ENCODE results near the gene ZFPM1. TPM values are rescaled to one million over a fixed set of nuclear protein-coding genes. Genes with fewer than 3 reads are reported as not detected.

Gene ZFPM1
- total RNA-seq, 1 donor from 2014 or later, result 21.7 TPM

DNA sequence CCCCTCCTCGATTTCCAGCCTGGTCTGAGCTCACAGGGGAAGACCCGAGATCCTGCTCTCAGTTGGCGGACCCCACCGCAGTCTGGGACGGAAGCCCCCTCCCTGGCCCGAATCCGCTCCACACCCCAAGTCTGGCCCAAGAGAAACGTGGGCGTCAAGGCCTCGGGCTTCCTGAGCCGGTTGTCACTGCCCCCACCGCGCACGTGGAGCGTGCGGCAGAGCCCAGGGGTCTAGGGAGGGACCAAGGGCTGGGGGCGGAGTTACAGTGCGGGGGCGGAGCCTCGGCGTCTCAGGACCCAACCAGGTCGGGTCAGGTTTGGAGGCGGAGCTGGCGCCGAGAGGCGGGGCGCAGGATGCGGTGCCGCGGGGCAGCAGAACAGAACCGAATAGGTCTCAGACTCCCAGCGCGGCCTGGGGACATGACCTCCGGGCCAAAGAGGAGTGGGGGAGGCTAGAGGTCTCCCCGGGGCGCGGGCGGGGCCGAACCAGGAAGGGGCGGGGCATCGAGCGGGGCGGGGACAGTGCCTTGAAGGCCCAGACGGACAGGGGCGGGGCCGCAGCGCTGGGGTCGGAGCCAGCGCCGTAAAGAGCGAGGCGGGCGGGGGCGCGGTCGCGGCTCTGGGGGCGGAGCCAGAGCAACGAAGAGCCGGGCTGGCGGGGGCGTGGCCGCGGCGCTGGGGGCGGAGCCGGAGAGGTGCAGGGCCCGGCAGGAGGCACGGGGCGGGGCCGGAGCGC lies 431 bp upstream of the ZFPM1 start:
- Mint-ChIP-seq H3K27me3 (ENCODE audit: insufficient read depth) (peaks cover 13% of the 10 kb centered on the region), H3K9me3 (no peaks in the 10 kb centered on the region), H3K36me3 (ENCODE audit: low read depth) (no peaks in the 10 kb centered on the region), H3K27ac (peak overlapping the region; percentile 62), H3K4me1 (ENCODE audit: low read depth) (peaks cover 27% of the 10 kb centered on the region), H3K4me3 (peak overlapping the region; percentile 79)
- intact Hi-C loops (cut with micrococcal nuclease), result loop anchor here (1.0 to 10.0 kb wide), 7 partner anchors 82 to 1065 kb away; partner anchors contain the start of genes BANP, CYBA, GALNS and PIEZO1
- peak; percentile 97 for DNase-seq (ENCODE audit: low spot score)

GRCh38 chr16:88453611-88454522 lies 787 bp downstream of the ZFPM1 start:
- H3K4me1 Mint-ChIP-seq (ENCODE audit: low read depth), result peaks cover 30% of the 10 kb centered on the region
- intact Hi-C loops (cut with micrococcal nuclease), result loop anchor here (2.0 to 10.0 kb wide), 5 partner anchors 15 to 1067 kb away; partner anchors contain the start of genes GALNS, PIEZO1 and TRAPPC2L

GRCh38 chr16:88454523-88454947 lies 1.5 kb downstream of the ZFPM1 start:
- peak overlapping the region; percentile 91 for H3K27ac Mint-ChIP-seq
- H3K4me3 Mint-ChIP-seq, result peak overlapping the region; percentile 88
- peaks cover 34% of the 10 kb centered on the region for H3K4me1 Mint-ChIP-seq (ENCODE audit: low read depth)
- intact Hi-C loops (cut with micrococcal nuclease), result loop anchor here (2.0 to 10.0 kb wide), 4 partner anchors 14 to 1067 kb away; partner anchors contain the start of gene PIEZO1
- peak; percentile 43 for DNase-seq (ENCODE audit: low spot score)
- H3K27me3 Mint-ChIP-seq (ENCODE audit: insufficient read depth), result peaks cover 6% of the 10 kb centered on the region
- no peaks in the 10 kb centered on the region for H3K36me3 Mint-ChIP-seq (ENCODE audit: low read depth)
- H3K9me3 Mint-ChIP-seq, result no peaks in the 10 kb centered on the region

More at GRCh38 chr16:88453611-88454522, 787 bp downstream of the ZFPM1 start:
- Mint-ChIP-seq H3K36me3 (ENCODE audit: low read depth) (no peaks in the 10 kb centered on the region), H3K27ac (peak overlapping the region; percentile 91), H3K9me3 (no peaks in the 10 kb centered on the region), H3K4me3 (peak overlapping the region; percentile 88), H3K27me3 (ENCODE audit: insufficient read depth) (peaks cover 8% of the 10 kb centered on the region)
- DNase-seq (ENCODE audit: low spot score), result peak; percentile 28

DNA sequence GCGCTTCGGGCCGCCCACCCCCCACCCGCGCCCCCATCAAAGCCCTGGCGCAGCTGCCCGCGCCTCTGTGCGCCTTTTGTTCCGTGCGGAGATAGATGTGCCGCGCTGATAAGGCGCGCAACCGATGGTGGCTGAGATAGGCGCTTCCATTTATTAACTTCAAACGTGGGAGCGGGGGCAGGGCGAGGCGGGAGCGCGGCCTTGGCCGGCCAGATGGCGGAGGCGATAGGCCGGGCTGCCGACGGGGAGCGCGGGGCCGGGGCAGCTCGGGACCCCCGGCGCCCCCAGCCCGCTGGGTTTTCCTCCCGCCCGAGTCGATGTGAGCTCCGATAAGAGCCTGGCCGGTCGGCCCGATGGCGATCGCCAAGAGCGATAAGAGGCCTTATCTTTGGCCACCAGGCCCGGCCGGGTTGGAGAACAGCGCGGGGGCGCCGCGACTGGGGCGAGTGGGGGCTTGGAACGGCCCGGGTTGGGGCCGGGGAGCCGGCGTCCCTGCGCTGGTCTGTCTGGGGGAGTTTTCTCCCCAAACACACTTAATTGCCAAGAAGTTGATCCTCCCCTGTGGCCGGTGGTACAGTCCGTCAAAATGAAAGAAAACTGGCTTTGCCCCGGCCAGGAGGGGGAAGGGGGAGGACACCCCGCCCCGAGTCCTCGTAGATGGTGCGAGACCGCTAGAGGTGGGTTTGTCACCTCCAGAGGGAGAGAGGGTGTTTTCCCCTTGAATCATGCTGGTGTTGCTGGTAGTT lies 2.7 kb downstream of the ZFPM1 start:
- Mint-ChIP-seq H3K4me1 (ENCODE audit: low read depth) (peaks cover 34% of the 10 kb centered on the region), H3K27ac (peak overlapping the region; percentile 93), H3K4me3 (peak overlapping the region; percentile 83), H3K36me3 (ENCODE audit: low read depth) (no peaks in the 10 kb centered on the region), H3K9me3 (no peaks in the 10 kb centered on the region), H3K27me3 (ENCODE audit: insufficient read depth) (peaks cover 3% of the 10 kb centered on the region)
- peak; percentile 67 for DNase-seq (ENCODE audit: low spot score)
- intact Hi-C loops (cut with micrococcal nuclease), result loop anchor here (1.0 to 10.0 kb wide), 8 partner anchors 13 to 558 kb away; partner anchors contain the start of genes CDT1, PIEZO1 and ZC3H18

DNA sequence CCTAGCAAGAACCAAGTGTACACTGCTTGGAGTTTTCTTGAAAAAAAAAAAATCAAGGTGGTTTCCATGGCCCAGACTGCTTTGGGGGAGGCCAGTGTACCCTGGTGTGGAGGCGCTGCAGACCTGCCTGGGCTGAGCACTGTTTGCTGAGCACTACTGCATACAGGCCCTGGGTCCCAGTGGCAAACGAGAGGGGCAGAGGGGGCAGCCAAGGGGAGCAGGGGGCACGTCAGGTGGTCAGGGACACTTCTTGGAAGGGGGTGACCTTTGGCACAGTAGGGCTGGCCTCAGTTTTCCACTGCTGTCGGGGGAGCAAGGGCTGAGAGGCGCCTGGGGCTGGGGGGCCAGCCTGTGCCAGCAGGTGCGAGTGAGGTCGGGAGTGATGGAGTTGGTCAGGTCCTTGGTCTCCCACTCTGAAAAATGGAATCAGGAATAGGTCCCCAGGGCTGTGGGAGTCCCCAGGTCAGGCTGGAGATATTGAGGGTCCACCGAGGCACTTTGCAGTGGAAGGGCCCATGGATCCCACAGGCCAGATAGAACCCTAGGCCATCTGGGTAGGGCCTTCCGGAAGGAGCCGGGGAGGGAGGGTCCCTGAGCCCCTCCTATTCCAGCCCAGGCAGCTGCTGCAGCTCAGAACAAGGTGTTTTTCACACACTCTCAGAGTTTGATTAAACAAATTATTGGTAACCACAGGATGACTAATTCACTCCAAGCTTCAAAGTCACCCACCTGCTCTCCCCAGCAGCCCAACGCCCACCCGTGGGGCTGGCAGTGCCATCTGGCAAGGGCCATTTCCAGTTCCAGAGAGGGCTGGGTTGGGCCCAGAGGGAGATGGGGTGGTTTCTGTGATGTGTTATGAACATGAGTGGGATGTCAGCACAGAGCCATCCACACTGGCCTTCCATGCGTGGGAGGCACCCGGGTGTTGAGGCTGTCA lies 3.5 kb downstream of the ZFPM1 start:
- peaks cover 37% of the 10 kb centered on the region for H3K4me1 Mint-ChIP-seq (ENCODE audit: low read depth)
- H3K4me3 Mint-ChIP-seq, result peak overlapping the region; percentile 83
- no peaks in the 10 kb centered on the region for H3K9me3 Mint-ChIP-seq
- intact Hi-C loops (cut with micrococcal nuclease), result loop anchor here (1.0 to 10.0 kb wide), 7 partner anchors 110 to 559 kb away; partner anchors contain the start of genes CDT1, PIEZO1 and ZC3H18
- no peak for DNase-seq (ENCODE audit: low spot score)
- no peaks in the 10 kb centered on the region for H3K27me3 Mint-ChIP-seq (ENCODE audit: insufficient read depth)
- peak overlapping the region; percentile 93 for H3K27ac Mint-ChIP-seq
- no peaks in the 10 kb centered on the region for H3K36me3 Mint-ChIP-seq (ENCODE audit: low read depth)

DNA sequence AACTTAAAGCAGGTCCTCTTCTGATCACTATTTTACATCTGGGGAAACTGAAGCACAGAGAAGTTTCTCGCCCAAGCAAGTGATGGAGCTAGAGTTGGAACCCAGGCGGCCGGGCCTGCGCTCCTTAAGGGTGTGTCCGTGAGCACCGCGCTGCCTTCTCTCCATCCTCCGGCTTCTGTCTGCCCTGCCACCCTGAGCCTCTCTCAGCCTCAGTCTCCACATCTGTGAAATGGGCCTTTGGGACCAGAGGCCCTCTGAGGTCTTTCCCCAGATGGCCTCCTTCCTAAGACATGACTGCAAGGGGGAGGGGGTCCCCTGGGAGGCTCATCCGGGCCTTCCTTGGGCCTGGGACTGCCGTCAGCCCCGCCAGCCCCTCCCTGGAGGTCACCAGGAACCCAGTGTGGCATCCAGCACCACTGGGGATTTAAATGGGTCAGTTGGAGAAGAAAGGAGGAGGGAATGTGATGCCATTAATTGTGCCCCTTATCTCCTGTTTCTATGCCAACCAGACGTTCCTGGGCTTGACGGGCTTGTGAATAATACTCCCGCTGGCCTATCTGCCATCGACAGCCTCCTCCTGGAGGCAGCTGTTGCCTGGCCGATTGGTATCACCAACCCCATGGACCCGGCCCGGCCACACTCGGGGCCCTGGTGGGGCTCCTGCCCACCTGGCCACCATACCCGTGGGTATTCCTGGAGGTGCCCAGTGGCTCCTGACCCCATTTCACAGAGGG lies 5.1 kb downstream of the ZFPM1 start:
- Mint-ChIP-seq H3K27ac (no peak overlapping the region), H3K4me1 (ENCODE audit: low read depth) (peaks cover 34% of the 10 kb centered on the region), H3K36me3 (ENCODE audit: low read depth) (no peaks in the 10 kb centered on the region), H3K27me3 (ENCODE audit: insufficient read depth) (no peaks in the 10 kb centered on the region), H3K4me3 (peak overlapping the region; percentile 26), H3K9me3 (no peaks in the 10 kb centered on the region)
- no peak for DNase-seq (ENCODE audit: low spot score)
- intact Hi-C loops (cut with micrococcal nuclease), result loop anchor here (5.0 to 10.0 kb wide), 4 partner anchors 244 to 561 kb away; partner anchors contain the start of genes CDT1 and PIEZO1

DNA sequence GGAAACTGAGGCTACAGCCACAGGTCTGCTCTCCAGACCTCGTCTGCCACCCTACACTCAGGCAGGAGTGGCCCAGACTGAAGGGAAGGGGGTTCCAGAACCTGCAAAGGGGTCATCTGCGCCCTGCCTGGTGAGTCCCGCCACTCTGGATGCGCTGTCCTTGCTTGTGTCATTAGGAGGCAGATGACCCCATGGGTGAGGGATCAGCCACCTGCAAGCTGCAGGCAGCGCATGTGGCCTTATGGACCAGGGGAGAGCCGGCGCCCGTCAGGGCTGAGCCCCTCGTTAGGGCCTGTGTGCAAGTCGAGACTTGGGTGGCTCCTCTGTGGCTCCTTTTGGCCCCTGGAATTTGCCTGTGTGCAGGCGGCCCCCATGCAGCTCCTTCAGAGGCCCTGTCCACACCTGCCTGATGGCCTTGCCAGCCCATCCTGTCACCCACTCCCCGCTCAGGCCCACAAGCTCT lies 5.7 kb downstream of the ZFPM1 start:
- no peak overlapping the region for H3K4me3 Mint-ChIP-seq
- no peak overlapping the region for H3K27ac Mint-ChIP-seq
- peaks cover 34% of the 10 kb centered on the region for H3K4me1 Mint-ChIP-seq (ENCODE audit: low read depth)
- intact Hi-C loops (cut with micrococcal nuclease), result loop anchor here (5.0 to 10.0 kb wide), 4 partner anchors 243 to 562 kb away; partner anchors contain the start of genes CDT1 and PIEZO1
- H3K9me3 Mint-ChIP-seq, result no peaks in the 10 kb centered on the region
- no peaks in the 10 kb centered on the region for H3K27me3 Mint-ChIP-seq (ENCODE audit: insufficient read depth)
- no peak for DNase-seq (ENCODE audit: low spot score)
- no peaks in the 10 kb centered on the region for H3K36me3 Mint-ChIP-seq (ENCODE audit: low read depth)

- Mint-ChIP-seq H3K27ac (peak overlapping the region; percentile 40), H3K36me3 (ENCODE audit: low read depth) (no peaks in the 10 kb centered on the region), H3K4me3 (no peak overlapping the region), H3K9me3 (no peaks in the 10 kb centered on the region), H3K27me3 (ENCODE audit: insufficient read depth) (no peaks in the 10 kb centered on the region), H3K4me1 (ENCODE audit: low read depth) (peaks cover 34% of the 10 kb centered on the region)
- DNase-seq (ENCODE audit: low spot score), result no peak
- intact Hi-C loops (cut with micrococcal nuclease), result loop anchor here (5.0 to 10.0 kb wide), 4 partner anchors 243 to 562 kb away; partner anchors contain the start of genes CDT1 and PIEZO1
Observed at GRCh38 chr16:88459366-88460073, 6.4 kb downstream of the ZFPM1 start.

DNA sequence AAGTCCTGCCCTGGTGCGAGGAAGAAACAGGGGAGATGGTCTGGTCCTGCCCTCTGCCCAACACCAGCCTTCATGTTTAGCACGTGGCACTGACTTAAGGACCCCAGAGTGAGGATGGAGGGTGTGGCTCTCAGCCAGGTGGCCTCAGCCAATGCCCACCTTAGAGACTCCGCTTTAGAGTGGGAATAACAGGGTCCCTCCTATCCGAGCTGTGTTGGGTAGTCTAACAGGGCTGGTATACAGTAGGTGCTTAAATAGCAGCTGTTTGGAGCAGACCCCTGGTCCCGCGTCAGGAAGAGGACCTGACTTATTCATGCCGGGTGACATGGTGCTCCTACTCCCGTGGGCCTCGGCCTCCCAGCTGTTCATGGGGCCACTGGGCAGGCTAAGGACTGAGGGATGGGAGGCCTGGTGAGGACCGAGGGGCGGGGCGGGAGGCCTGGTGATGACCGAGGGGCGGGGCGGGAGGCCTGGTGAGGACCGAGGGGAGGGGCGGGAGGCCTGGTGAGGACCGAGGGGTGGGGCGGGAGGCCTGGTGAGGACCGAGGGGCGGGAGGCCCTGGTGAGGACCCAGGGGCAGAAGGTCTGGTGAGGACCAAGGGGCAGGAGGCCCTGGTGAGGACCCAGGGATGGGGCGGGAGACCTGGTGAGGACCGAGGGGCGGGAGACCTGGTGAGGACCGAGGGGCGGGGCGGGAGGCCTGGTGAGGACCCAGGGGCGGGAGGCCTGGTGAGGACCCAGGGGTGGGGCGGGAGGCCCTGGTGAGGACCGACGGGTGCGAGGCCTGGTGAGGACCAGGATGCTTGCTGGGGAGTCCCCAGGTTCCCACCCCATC lies 7.6 kb downstream of the ZFPM1 start:
- Mint-ChIP-seq H3K4me1 (ENCODE audit: low read depth) (peaks cover 28% of the 10 kb centered on the region), H3K4me3 (no peak overlapping the region), H3K9me3 (no peaks in the 10 kb centered on the region), H3K27ac (no peak overlapping the region), H3K27me3 (ENCODE audit: insufficient read depth) (no peaks in the 10 kb centered on the region), H3K36me3 (ENCODE audit: low read depth) (no peaks in the 10 kb centered on the region)
- intact Hi-C loops (cut with micrococcal nuclease), result no loop called here
- no peak for DNase-seq (ENCODE audit: low spot score)

Measured in activated T-helper 1 cell treated with anti-CD3 and anti-CD28 coated beads, Interleukin-12 subunit alpha, Interleukin-12 subunit beta, Interleukin-2, Interleukin-4 antibody, amounts not matched to agents 30 ng/mL and 10 ng/mL and 1 ng/mL, durations not matched to agents 14 hours and 24 hours and 36 hours (primary cell).